Retinal pigment epithelial cell (primary cell): Measurements from ENCODE around the gene TACO1.

ENCODE experiments used
- DNase-seq: peaks from one replicate; pipeline ENCODE4 v3.0.0-alpha.2; 2010; ENCODE audit warnings: low read depth
- H3K4me3 ChIP-seq: 2 replicates; pipeline ENCODE4 v1.5.1; 2011; ENCODE audit warnings: mild to moderate bottlenecking, low read length, control low read depth, moderate library complexity
- CTCF ChIP-seq: conservative IDR thresholded peaks from 2 replicates; pipeline ENCODE4 v1.5.1; 2011; ENCODE audit warnings: low read depth, low read length, control low read depth, inconsistent platforms

TACO1 gene

GRCh38 chr17:63564562-63564961 is 36.1 kb upstream of the TACO1 start:
- DNase-seq = no peak
- no peak overlapping the region for H3K4me3 ChIP-seq
- no peak for TF ChIP-seq CTCF

GRCh38 chr17:63567229-63567628 is 33.5 kb upstream of the TACO1 start:
- DNase-seq = no peak
- H3K4me3 ChIP-seq = no peak overlapping the region
- TF ChIP-seq CTCF = no peak

- no peak overlapping the region for H3K4me3 ChIP-seq
- no peak for TF ChIP-seq CTCF
- DNase-seq = no peak
Measured at GRCh38 chr17:63568563-63568962, 32.1 kb upstream of the TACO1 start.

- no peak for TF ChIP-seq CTCF
- DNase-seq = no peak
- no peak overlapping the region for H3K4me3 ChIP-seq
Measured at GRCh38 chr17:63571632-63572310, 28.9 kb upstream of the TACO1 start.

- peak; percentile 42 for TF ChIP-seq CTCF
- no peak for DNase-seq
- no peak overlapping the region for H3K4me3 ChIP-seq
Measured at GRCh38 chr17:63573634-63574033, 27.1 kb upstream of the TACO1 start.

GRCh38 chr17:63578027-63578768 is 22.5 kb upstream of the TACO1 start:
- H3K4me3 ChIP-seq = no peak overlapping the region
- no peak for TF ChIP-seq CTCF
- DNase-seq = no peak

- H3K4me3 ChIP-seq = no peak overlapping the region
- no peak for DNase-seq
- TF ChIP-seq CTCF = no peak
Measured at GRCh38 chr17:63578769-63579111, 22.0 kb upstream of the TACO1 start.
